ENCODE results near the gene TPGS1.

DNA sequence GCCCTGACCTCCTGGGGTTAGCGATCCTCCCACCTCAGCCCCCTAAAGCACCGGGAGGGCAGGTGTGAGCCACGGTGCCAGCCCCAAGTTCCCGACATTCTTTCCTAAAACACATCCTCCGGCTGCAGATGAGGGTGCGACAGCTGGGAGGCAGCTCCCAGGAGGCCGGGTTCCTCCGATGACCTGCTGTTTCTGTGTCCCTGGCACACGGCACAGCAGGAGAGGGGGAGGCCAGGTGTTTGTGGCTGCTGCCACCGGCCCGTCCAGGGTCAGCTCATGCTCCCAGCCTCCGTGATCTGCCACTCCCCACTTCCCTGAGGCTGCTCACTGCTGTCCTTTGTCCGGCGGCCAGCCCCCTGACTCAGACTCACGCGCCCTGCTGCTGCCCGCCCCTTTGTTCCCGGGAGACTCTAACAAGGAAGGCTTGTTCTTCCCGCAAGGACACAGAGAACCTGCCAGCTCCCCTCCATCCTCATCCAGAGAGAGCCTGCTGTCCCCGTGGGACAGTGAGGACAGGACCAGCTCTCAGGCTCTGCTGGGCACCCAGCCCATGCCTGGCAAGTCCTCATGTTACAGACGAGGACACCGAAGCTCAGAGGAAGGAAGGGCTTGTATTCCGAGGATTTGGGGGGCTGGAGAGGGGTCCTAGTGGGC lies 21.6 kb upstream of the TPGS1 start:
- TF ChIP-seq, protein P1, sequence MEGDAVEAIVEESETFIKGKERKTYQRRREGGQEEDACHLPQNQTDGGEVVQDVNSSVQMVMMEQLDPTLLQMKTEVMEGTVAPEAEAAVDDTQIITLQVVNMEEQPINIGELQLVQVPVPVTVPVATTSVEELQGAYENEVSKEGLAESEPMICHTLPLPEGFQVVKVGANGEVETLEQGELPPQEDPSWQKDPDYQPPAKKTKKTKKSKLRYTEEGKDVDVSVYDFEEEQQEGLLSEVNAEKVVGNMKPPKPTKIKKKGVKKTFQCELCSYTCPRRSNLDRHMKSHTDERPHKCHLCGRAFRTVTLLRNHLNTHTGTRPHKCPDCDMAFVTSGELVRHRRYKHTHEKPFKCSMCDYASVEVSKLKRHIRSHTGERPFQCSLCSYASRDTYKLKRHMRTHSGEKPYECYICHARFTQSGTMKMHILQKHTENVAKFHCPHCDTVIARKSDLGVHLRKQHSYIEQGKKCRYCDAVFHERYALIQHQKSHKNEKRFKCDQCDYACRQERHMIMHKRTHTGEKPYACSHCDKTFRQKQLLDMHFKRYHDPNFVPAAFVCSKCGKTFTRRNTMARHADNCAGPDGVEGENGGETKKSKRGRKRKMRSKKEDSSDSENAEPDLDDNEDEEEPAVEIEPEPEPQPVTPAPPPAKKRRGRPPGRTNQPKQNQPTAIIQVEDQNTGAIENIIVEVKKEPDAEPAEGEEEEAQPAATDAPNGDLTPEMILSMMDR (IDR thresholded peaks at IDR 0.05; ENCODE audit: low read depth, low read length): no peak
- TF ChIP-seq, protein P2, sequence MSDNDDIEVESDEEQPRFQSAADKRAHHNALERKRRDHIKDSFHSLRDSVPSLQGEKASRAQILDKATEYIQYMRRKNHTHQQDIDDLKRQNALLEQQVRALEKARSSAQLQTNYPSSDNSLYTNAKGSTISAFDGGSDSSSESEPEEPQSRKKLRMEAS (IDR thresholded peaks at IDR 0.05; ENCODE audit: low read depth, low read length): no peak
